ENCODE results near the gene LBR. TPM values are rescaled to one million over a fixed set of nuclear protein-coding genes. Genes with fewer than 3 reads are reported as not detected.

The LBR gene
- total RNA-seq, 1 donor from 2014 or later: 93.9 TPM

- Mint-ChIP-seq H3K4me3 (ENCODE audit: unreplicated experiment) (no peak overlapping the region), H3K27me3 (ENCODE audit: unreplicated experiment) (peaks cover 19% of the 10 kb centered on the region), H3K27ac (ENCODE audit: unreplicated experiment) (no peak overlapping the region), H3K4me1 (ENCODE audit: low read depth, unreplicated experiment) (peaks cover 18% of the 10 kb centered on the region), H3K36me3 (ENCODE audit: unreplicated experiment) (no peaks in the 10 kb centered on the region), H3K9me3 (ENCODE audit: unreplicated experiment) (peaks cover 2% of the 10 kb centered on the region)
- TF ChIP-seq CTCF (IDR thresholded peaks at IDR 0.05; ENCODE audit: partially characterized antibody, unreplicated experiment): no peak
- DNase-seq: no peak
Observed at GRCh38 chr1:225471109-225471452, 43.2 kb upstream of the LBR start.

GRCh38 chr1:225470211-225471108 lies 42.6 kb upstream of the LBR start:
- Mint-ChIP-seq H3K4me1 (ENCODE audit: low read depth, unreplicated experiment) (peaks cover 20% of the 10 kb centered on the region), H3K27me3 (ENCODE audit: unreplicated experiment) (peaks cover 19% of the 10 kb centered on the region), H3K9me3 (ENCODE audit: unreplicated experiment) (peaks cover 3% of the 10 kb centered on the region), H3K36me3 (ENCODE audit: unreplicated experiment) (no peaks in the 10 kb centered on the region), H3K27ac (ENCODE audit: unreplicated experiment) (no peak overlapping the region), H3K4me3 (ENCODE audit: unreplicated experiment) (no peak overlapping the region)
- no peak for TF ChIP-seq CTCF (IDR thresholded peaks at IDR 0.05; ENCODE audit: partially characterized antibody, unreplicated experiment)
- DNase-seq: no peak

- H3K9me3 Mint-ChIP-seq (ENCODE audit: unreplicated experiment): peaks cover 5% of the 10 kb centered on the region
- peaks cover 31% of the 10 kb centered on the region for H3K4me1 Mint-ChIP-seq (ENCODE audit: low read depth, unreplicated experiment)
- no peaks in the 10 kb centered on the region for H3K36me3 Mint-ChIP-seq (ENCODE audit: unreplicated experiment)
- H3K27me3 Mint-ChIP-seq (ENCODE audit: unreplicated experiment): peaks cover 13% of the 10 kb centered on the region
- peak overlapping the region; percentile 79 for H3K27ac Mint-ChIP-seq (ENCODE audit: unreplicated experiment)
- DNase-seq: peak; percentile 54
- H3K4me3 Mint-ChIP-seq (ENCODE audit: unreplicated experiment): peak overlapping the region; percentile 35
- TF ChIP-seq CTCF (IDR thresholded peaks at IDR 0.05; ENCODE audit: partially characterized antibody, unreplicated experiment): no peak
Observed at GRCh38 chr1:225469051-225469450, 41.2 kb upstream of the LBR start.

GRCh38 chr1:225468270-225469020 lies 40.6 kb upstream of the LBR start:
- TF ChIP-seq CTCF (IDR thresholded peaks at IDR 0.05; ENCODE audit: partially characterized antibody, unreplicated experiment): no peak
- H3K9me3 Mint-ChIP-seq (ENCODE audit: unreplicated experiment): peaks cover 5% of the 10 kb centered on the region
- H3K27ac Mint-ChIP-seq (ENCODE audit: unreplicated experiment): peak overlapping the region; percentile 79
- no peaks in the 10 kb centered on the region for H3K36me3 Mint-ChIP-seq (ENCODE audit: unreplicated experiment)
- DNase-seq: no peak
- H3K4me1 Mint-ChIP-seq (ENCODE audit: low read depth, unreplicated experiment): peaks cover 33% of the 10 kb centered on the region
- H3K4me3 Mint-ChIP-seq (ENCODE audit: unreplicated experiment): peak overlapping the region; percentile 35
- H3K27me3 Mint-ChIP-seq (ENCODE audit: unreplicated experiment): peaks cover 11% of the 10 kb centered on the region
